OCI-LY1 (cell line): Measurements from ENCODE around the gene RC3H2.

Source experiments
- H2AFZ ChIP-seq: fragments of 200-600 bp; sonication (generic), shearing (Covaris generic); 2 replicates; pipeline ENCODE4 v1.6.0; 2014; ENCODE audit warnings: antibody characterized with exemption, mild to moderate bottlenecking, low read length
- H3F3A ChIP-seq: fragments of 200-600 bp; sonication (generic), shearing (Covaris generic); 2 replicates; pipeline ENCODE4 v1.6.0; 2014; ENCODE audit warnings: mild to moderate bottlenecking, antibody characterized with exemption, low read length, moderate library complexity; ENCODE audit not compliant: insufficient read depth
- H3K27ac ChIP-seq: fragments of 200-600 bp; sonication (generic); 2 replicates; pipeline ENCODE4 v1.5.1; 2014; ENCODE audit warnings: low read length, mixed run types, mild to moderate bottlenecking, low read depth; ENCODE audit not compliant: poor library complexity, severe bottlenecking
- H3K27me3 ChIP-seq: fragments of 200-600 bp; sonication (generic); 2 replicates; pipeline ENCODE4 v1.6.0; 2014; ENCODE audit warnings: antibody characterized with exemption, mild to moderate bottlenecking, low read length, moderate library complexity; ENCODE audit not compliant: insufficient read depth
- H3K36me3 ChIP-seq: fragments of 200-600 bp; sonication (generic); 2 replicates; pipeline ENCODE4 v1.6.1; 2014; ENCODE audit warnings: mild to moderate bottlenecking, antibody characterized with exemption, low read length, moderate library complexity, mixed read lengths; ENCODE audit not compliant: insufficient read depth
- H3K4me1 ChIP-seq: fragments of 200-600 bp; sonication (generic); 2 replicates; pipeline ENCODE4 v1.5.1; 2014; ENCODE audit warnings: mild to moderate bottlenecking, low read length, moderate library complexity; ENCODE audit not compliant: insufficient read depth, severe bottlenecking
- H3K4me2 ChIP-seq: fragments of 200-600 bp; sonication (generic), shearing (Covaris generic); 2 replicates; pipeline ENCODE4 v1.6.1; 2014; ENCODE audit warnings: low read length
- H3K4me3 ChIP-seq: fragments of 200-600 bp; sonication (generic); 2 replicates; pipeline ENCODE4 v1.5.1; 2014; ENCODE audit warnings: low read length, low read depth, mild to moderate bottlenecking, mixed read lengths; ENCODE audit not compliant: poor library complexity, severe bottlenecking
- H3K79me2 ChIP-seq: fragments of 200-600 bp; shearing (Covaris generic); 2 replicates; pipeline ENCODE4 v1.6.1; 2016; ENCODE audit warnings: mixed run types, low read length, mixed read lengths; ENCODE audit not compliant: insufficient read depth
- H3K9ac ChIP-seq: fragments of 200-600 bp; sonication (generic), shearing (Covaris generic); 2 replicates; pipeline ENCODE4 v1.6.1; 2014; ENCODE audit warnings: mild to moderate bottlenecking, low read length, mixed read lengths
- H3K9me2 ChIP-seq: fragments of 200-600 bp; sonication (generic), shearing (Covaris generic); 2 replicates; pipeline ENCODE4 v1.6.1; 2014; ENCODE audit warnings: low read depth, mild to moderate bottlenecking, low read length, mixed read lengths
- H3K9me3 ChIP-seq: fragments of 200-600 bp; shearing (Covaris generic); 2 replicates; pipeline ENCODE4 v1.6.1; 2014; ENCODE audit warnings: low read length, mixed read lengths
- H4K20me1 ChIP-seq: fragments of 200-600 bp; sonication (generic), shearing (Covaris generic); 2 replicates; pipeline ENCODE4 v1.6.0; 2016; ENCODE audit warnings: mild to moderate bottlenecking, low read length; ENCODE audit not compliant: insufficient read depth
- CTCF ChIP-seq: fragments of 200-600 bp; sonication (generic), shearing (Covaris generic); IDR thresholded peaks from 2 replicates; pipeline ENCODE4 v1.5.1; 2017; ENCODE audit warnings: mild to moderate bottlenecking, antibody characterized with exemption, low read length, moderate library complexity, mixed read lengths
- EZH2 ChIP-seq: fragments of 200-600 bp; sonication (generic), shearing (Covaris generic); IDR thresholded peaks from 2 replicates; pipeline ENCODE4 v1.8.0; 2017; ENCODE audit warnings: borderline replicate concordance, mixed run types, mild to moderate bottlenecking, antibody characterized with exemption, low read length, moderate library complexity, mixed read lengths

The RC3H2 gene

GRCh38 chr9:122820490-122820845, 84.7 kb downstream of the RC3H2 start:
- no peak overlapping the region for H3K4me3 ChIP-seq
- TF ChIP-seq CTCF (no peak), EZH2 (no peak)
- no peaks in the 10 kb centered on the region for H3K9me3 ChIP-seq
- peaks cover 77% of the 10 kb centered on the region for H3K36me3 ChIP-seq
- no peak overlapping the region for H3K27ac ChIP-seq
- no peaks in the 10 kb centered on the region for H3K9me2 ChIP-seq
- no peak overlapping the region for H2AFZ ChIP-seq
- H3F3A ChIP-seq = no peaks in the 10 kb centered on the region
- no peaks in the 10 kb centered on the region for H4K20me1 ChIP-seq
- no peaks in the 10 kb centered on the region; the same call in 1 of the 2 replicates for H3K79me2 ChIP-seq
- no peak overlapping the region for H3K4me2 ChIP-seq
- H3K9ac ChIP-seq = no peak overlapping the region
- H3K27me3 ChIP-seq = no peaks in the 10 kb centered on the region
- peaks cover 5% of the 10 kb centered on the region for H3K4me1 ChIP-seq

GRCh38 chr9:122819791-122820489, 85.2 kb downstream of the RC3H2 start:
- Histone ChIP-seq H3K9me3 (no peaks in the 10 kb centered on the region), H2AFZ (no peak overlapping the region), H3K4me2 (no peak overlapping the region), H3K36me3 (peaks cover 77% of the 10 kb centered on the region), H3K4me3 (no peak overlapping the region), H4K20me1 (no peaks in the 10 kb centered on the region), H3K4me1 (peaks cover 5% of the 10 kb centered on the region), H3K79me2 (no peaks in the 10 kb centered on the region; the same call in 1 of the 2 replicates), H3K27me3 (no peaks in the 10 kb centered on the region), H3K9me2 (no peaks in the 10 kb centered on the region), H3K27ac (no peak overlapping the region), H3F3A (no peaks in the 10 kb centered on the region), H3K9ac (no peak overlapping the region)
- no peak for TF ChIP-seq CTCF
- no peak for TF ChIP-seq EZH2

GRCh38 chr9:122819326-122819725, 85.8 kb downstream of the RC3H2 start:
- Histone ChIP-seq H3K27me3 (no peaks in the 10 kb centered on the region), H3K4me3 (no peak overlapping the region), H3K4me1 (peaks cover 5% of the 10 kb centered on the region), H2AFZ (no peak overlapping the region), H3K9me2 (no peaks in the 10 kb centered on the region), H3K4me2 (no peak overlapping the region), H3K36me3 (peaks cover 72% of the 10 kb centered on the region), H3K27ac (no peak overlapping the region), H3K79me2 (no peaks in the 10 kb centered on the region; the same call in 1 of the 2 replicates), H3K9ac (no peak overlapping the region), H4K20me1 (no peaks in the 10 kb centered on the region), H3F3A (no peaks in the 10 kb centered on the region), H3K9me3 (no peaks in the 10 kb centered on the region)
- no peak for TF ChIP-seq EZH2
- no peak for TF ChIP-seq CTCF
